ENCODE data around the gene TSPY9.
"Not testable (repeated sequence)": the region's sequence is repeated elsewhere in the genome, so short reads cannot be mapped to it uniquely, and the experiment has no call there.

Gene TSPY9, protein sequence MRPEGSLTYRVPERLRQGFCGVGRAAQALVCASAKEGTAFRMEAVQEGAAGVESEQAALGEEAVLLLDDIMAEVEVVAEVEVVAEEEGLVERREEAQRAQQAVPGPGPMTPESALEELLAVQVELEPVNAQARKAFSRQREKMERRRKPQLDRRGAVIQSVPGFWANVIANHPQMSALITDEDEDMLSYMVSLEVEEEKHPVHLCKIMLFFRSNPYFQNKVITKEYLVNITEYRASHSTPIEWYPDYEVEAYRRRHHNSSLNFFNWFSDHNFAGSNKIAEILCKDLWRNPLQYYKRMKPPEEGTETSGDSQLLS

DNA sequence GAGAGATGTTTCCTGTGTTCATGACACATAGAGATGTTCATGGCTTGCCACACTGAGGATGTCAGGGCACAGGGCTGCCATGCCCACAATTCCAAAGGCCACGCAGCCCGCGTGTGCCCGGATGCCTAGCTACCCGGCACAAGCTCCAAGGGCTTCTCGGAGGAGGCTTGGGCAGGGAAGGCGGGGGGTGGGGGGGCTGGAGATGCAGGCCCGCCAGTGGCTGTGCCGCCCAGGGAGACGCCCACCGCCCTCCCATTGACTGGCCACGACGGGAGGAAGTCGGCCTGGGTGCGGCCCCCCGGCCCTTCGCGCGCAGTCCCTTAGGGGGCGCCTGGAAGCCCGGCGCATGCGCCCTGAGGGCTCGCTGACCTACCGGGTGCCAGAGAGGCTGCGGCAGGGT, at the start of gene TSPY9:
TSS of gene TSPY9 (plus strand) at position 301 of the 400 bp plus-strand sequence. CDS start at position 347, 46 bp downstream.
- not testable (repeated sequence) for DNase-seq

DNA sequence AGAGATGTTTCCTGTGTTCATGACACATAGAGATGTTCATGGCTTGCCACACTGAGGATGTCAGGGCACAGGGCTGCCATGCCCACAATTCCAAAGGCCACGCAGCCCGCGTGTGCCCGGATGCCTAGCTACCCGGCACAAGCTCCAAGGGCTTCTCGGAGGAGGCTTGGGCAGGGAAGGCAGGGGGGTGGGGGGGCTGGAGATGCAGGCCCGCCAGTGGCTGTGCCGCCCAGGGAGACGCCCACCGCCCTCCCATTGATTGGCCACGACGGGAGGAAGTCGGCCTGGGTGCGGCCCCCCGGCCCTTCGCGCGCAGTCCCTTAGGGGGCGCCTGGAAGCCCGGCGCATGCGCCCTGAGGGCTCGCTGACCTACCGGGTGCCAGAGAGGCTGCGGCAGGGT, 20.4 kb upstream of the TSPY9 start, which contains the start of gene TSPY1:
TSS of gene TSPY1 (plus strand) at position 301 of the 400 bp plus-strand sequence. CDS start at position 347, 46 bp downstream.
- not testable (repeated sequence) for DNase-seq

DNA sequence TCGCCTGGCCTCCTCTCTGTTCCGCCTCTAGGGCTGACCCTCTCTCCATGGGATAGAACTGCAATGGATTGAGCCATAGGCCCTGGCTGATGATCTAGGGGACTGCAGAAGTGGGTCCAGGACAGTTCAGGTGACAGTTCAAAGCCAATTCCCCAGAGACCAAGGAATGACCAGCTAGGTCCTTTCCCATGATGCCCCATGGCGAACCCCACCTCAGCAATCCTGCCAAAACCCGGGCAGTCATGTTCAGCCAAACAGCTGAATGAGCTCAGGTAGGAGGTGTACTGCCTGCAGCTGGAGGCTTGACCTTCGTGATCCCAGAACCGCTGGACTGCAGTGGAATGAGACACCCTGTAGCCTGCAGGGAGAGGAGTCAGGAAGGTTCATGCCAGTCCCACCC, 17.3 kb downstream of the TSPY9 start:
- not testable (repeated sequence) for DNase-seq

DNA sequence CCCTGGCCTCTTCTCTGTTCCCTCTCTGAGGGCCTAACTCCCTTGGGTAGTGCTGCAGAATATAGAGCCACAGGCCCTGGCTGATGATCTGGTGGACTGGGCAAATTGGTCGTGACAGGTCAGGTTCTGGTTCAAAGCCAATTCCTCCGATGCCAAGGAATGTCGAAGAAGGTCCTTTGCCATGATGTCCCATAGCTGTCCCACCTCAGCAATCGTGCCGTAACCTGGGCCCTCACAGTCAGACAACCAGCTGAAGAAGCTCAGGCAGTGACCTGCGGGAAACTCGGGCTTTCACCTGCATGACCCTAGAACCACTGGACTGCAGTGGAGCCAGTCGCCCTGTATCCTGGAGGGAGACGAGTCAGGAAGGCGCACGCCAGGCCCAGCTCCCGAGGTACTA, 29.2 kb downstream of the TSPY9 start:
- DNase-seq = not testable (repeated sequence)

DNA sequence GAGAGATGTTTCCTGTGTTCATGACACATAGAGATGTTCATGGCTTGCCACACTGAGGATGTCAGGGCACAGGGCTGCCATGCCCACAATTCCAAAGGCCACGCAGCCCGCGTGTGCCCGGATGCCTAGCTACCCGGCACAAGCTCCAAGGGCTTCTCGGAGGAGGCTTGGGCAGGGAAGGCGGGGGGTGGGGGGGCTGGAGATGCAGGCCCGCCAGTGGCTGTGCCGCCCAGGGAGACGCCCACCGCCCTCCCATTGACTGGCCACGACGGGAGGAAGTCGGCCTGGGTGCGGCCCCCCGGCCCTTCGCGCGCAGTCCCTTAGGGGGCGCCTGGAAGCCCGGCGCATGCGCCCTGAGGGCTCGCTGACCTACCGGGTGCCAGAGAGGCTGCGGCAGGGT, 40.5 kb downstream of the TSPY9 start, which contains the start of gene TSPY10:
TSS of gene TSPY10 (plus strand) at position 301 of the 400 bp plus-strand sequence. CDS start at position 347, 46 bp downstream.
- not testable (repeated sequence) for DNase-seq

Data from NCI-H1105 (cell line).